ENCODE measurements around the gene VCPKMT. TPM values are rescaled to one million over a fixed set of nuclear protein-coding genes. Genes with fewer than 3 reads are reported as not detected.
A peak's percentile ranks its signal among the peaks of the same experiment; 100 is the strongest.

The VCPKMT gene
- total and polyA plus RNA-seq, 9 of the 15 experiments (the other 6 are each of a cell fraction or from before 2014, with no cell fraction given), result 2.7 to 7.8 (median 6.3) TPM

DNA sequence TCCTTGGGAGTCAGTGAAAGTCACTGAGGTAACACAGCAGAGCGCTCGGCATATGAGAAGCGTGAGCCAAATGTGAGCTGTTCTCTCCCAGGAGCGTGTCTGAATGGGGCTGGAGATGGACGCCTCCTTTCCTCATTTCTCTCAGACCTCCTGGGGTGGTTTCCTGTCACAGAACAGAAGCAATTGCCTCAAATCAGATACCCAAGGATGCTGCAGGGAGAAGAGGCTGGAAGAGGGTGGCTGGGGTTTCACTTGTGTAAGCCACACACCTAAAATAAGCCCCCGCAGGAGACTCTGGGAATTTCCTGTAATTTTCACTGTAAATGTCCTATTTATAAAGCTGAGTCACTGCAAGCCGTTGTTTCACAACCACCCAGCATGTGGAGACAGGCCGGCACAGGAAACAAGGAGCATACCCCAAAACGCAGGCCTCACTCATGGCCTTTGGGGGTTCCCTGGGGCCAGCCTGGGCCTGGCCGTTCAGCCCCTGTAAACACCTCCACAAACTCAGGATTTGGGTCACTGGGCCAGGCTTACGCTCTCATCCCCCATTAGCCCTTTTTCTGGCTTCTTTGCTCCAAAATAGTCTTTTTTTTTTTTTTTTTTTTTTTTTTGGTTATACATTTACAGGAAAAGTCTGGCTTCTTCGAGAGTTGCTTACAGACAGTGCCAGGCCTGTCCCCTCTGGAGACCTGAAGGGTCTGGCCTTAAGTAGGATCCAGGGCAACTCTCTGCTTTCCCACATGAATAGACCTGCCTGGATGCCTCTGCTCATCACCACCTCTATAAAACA is 55.3 kb downstream of the VCPKMT start (continued):
- TF ChIP-seq ILF3 (IDR thresholded peaks at IDR 0.05; ENCODE audit: borderline replicate concordance) (no peak), TFAM (CRISPR knock-in tag; conservative IDR thresholded peaks at IDR 0.05) (no peak), MED1 (CRISPR knock-in tag; IDR thresholded peaks at IDR 0.05; ENCODE audit: borderline replicate concordance) (no peak), ZBED1 (IDR thresholded peaks at IDR 0.05) (no peak), SMAD4 (CRISPR knock-in tag; conservative IDR thresholded peaks at IDR 0.05) (peak; percentile 78), U2AF1 (optimal IDR thresholded peaks at IDR 0.05; ENCODE audit: low read depth, low read length) (no peak), ZNF140 (CRISPR knock-in tag; IDR thresholded peaks at IDR 0.05) (no peak), NFIX (CRISPR knock-in tag; IDR thresholded peaks at IDR 0.05; ENCODE audit: low read depth) (no peak), ZNF263 (CRISPR knock-in tag; IDR thresholded peaks at IDR 0.05; ENCODE audit: borderline replicate concordance) (no peak), SMARCB1 (IDR thresholded peaks at IDR 0.05; ENCODE audit: insufficient read length, low read depth) (no peak), SIX5 (IDR thresholded peaks at IDR 0.05; ENCODE audit: borderline replicate concordance in 1 of 2, insufficient read depth in 1 of 2, low read depth in 1 of 2, low read length in 2 of 2) (no peak), CSDE1 (IDR thresholded peaks at IDR 0.05) (no peak), ETV1 (tag; conservative IDR thresholded peaks at IDR 0.05; ENCODE audit: low read depth) (peak; percentile 63; the same call in 1 of the 2 replicates), L3MBTL2 (IDR thresholded peaks at IDR 0.05) (peak; percentile 81), ZNF175 (CRISPR knock-in tag; IDR thresholded peaks at IDR 0.05; ENCODE audit: low read depth) (peak; percentile 65), KAT2B (IDR thresholded peaks at IDR 0.05; ENCODE audit: low read depth, low read length) (no peak), CBX2 (IDR thresholded peaks at IDR 0.05; ENCODE audit: insufficient read depth, low read length, poor library complexity, severe bottlenecking) (no peak), HSF4 (CRISPR knock-in tag; IDR thresholded peaks at IDR 0.05; ENCODE audit: borderline replicate concordance) (no peak), RNF2 (IDR thresholded peaks at IDR 0.05) (peak; percentile 69; the same call in 1 of the 2 replicates), FOXP1 (CRISPR knock-in tag; IDR thresholded peaks at IDR 0.05) (no peak), ZNF644 (tag; IDR thresholded peaks at IDR 0.05; ENCODE audit: low read depth) (peak; percentile 73), RFX1 (IDR thresholded peaks at IDR 0.05) (no peak)
- TF ChIP-seq, protein P1, sequence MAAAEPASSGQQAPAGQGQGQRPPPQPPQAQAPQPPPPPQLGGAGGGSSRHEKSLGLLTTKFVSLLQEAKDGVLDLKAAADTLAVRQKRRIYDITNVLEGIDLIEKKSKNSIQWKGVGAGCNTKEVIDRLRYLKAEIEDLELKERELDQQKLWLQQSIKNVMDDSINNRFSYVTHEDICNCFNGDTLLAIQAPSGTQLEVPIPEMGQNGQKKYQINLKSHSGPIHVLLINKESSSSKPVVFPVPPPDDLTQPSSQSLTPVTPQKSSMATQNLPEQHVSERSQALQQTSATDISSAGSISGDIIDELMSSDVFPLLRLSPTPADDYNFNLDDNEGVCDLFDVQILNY (CRISPR knock-in tag; IDR thresholded peaks at IDR 0.05), result no peak
- TF ChIP-seq, protein P2, sequence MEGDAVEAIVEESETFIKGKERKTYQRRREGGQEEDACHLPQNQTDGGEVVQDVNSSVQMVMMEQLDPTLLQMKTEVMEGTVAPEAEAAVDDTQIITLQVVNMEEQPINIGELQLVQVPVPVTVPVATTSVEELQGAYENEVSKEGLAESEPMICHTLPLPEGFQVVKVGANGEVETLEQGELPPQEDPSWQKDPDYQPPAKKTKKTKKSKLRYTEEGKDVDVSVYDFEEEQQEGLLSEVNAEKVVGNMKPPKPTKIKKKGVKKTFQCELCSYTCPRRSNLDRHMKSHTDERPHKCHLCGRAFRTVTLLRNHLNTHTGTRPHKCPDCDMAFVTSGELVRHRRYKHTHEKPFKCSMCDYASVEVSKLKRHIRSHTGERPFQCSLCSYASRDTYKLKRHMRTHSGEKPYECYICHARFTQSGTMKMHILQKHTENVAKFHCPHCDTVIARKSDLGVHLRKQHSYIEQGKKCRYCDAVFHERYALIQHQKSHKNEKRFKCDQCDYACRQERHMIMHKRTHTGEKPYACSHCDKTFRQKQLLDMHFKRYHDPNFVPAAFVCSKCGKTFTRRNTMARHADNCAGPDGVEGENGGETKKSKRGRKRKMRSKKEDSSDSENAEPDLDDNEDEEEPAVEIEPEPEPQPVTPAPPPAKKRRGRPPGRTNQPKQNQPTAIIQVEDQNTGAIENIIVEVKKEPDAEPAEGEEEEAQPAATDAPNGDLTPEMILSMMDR (IDR thresholded peaks at IDR 0.05 in 2 of 3, conservative IDR thresholded peaks at IDR 0.05 in 1 of 3; ENCODE audit: insufficient read depth in 2 of 3, low read depth in 1 of 3, low read length in 3 of 3), result peak; percentile 8 to 17 (median 10); a peak in 1 of 6 replicates

Measured in K562 (cell line).